Fibroblast of lung (primary cell): ENCODE measurements around the gene BEST4.

Experiments
- EZH2 ChIP-seq: IDR thresholded peaks from 2 replicates; pipeline ENCODE4 v1.5.1; 2012; ENCODE audit warnings: low read length, control low read depth, mild to moderate bottlenecking; ENCODE audit errors: missing control alignments
- TF ChIP-seq, protein P1 (sequence below), 2 donors: IDR thresholded peaks in 1 of 2; conservative IDR thresholded peaks in 1 of 2; 1 replicate in 1 of 2; 2 replicates in 1 of 2; pipeline ENCODE4 v1.5.1; 2011 to 2012; ENCODE audit warnings: low read length in 2 of 2, control low read depth in 1 of 2, inconsistent platforms in 1 of 2, low read depth in 1 of 2, mild to moderate bottlenecking in 1 of 2

DNA sequence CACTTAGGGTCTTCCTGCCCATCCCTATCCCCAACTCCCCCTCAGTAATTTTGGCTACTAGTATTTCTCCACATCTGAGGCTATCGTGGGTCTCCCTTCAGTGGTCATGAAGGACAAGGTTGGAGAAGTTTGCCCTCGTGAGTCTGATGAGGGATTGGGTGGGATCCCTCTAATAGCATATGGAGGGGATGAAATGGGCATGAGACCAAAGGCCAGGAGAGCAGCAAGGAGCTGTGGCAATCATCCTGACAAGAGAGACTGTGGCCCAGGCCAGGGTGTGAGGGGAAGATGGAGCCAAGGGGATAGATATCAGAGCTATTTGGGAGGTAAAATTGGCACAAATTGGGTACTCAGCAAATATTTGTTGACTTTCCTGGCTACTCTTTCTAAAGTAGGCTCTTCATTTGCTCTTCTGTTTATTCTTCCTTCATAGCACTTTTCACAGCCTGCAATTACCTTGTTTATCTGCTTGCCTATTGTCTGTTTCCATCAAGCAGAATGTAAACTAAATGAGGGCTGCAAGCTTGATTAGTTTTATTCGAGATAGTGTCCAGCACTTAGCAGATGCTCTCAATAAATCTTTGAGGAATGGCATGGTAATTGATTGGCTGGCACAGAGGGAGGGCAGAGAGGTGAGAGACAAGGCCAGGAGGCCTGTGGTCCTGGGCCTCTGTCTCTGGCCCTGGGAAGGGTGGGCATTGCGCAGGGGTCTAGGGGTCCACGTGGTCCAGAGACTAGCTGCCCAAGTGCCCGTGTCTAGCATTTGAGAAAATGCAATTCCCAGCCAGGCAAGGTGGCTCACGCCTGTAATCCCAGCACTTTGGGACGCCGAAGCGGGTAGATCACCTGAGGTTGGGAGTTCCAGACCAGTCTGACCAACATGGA is 10.8 kb upstream of the BEST4 start:
- TF ChIP-seq, protein P1, sequence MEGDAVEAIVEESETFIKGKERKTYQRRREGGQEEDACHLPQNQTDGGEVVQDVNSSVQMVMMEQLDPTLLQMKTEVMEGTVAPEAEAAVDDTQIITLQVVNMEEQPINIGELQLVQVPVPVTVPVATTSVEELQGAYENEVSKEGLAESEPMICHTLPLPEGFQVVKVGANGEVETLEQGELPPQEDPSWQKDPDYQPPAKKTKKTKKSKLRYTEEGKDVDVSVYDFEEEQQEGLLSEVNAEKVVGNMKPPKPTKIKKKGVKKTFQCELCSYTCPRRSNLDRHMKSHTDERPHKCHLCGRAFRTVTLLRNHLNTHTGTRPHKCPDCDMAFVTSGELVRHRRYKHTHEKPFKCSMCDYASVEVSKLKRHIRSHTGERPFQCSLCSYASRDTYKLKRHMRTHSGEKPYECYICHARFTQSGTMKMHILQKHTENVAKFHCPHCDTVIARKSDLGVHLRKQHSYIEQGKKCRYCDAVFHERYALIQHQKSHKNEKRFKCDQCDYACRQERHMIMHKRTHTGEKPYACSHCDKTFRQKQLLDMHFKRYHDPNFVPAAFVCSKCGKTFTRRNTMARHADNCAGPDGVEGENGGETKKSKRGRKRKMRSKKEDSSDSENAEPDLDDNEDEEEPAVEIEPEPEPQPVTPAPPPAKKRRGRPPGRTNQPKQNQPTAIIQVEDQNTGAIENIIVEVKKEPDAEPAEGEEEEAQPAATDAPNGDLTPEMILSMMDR (conservative IDR thresholded peaks at IDR 0.05 in 1 of 2, IDR thresholded peaks at IDR 0.05 in 1 of 2; ENCODE audit: low read depth in 1 of 2, low read length in 2 of 2): no peak
- TF ChIP-seq EZH2: no peak
